HL-60/S4 (cell line): ENCODE measurements around the gene MC1R.
"Not testable (repeated sequence)": the region's sequence is repeated elsewhere in the genome, so short reads cannot be mapped to it uniquely, and the experiment has no call there.

Source experiments
- in situ Hi-C: fragments of 300-500 bp; cut with MboI; formaldehyde crosslinking; loops from 2 replicates; pipeline ENCODE4 v1.14.3; 2022; ENCODE audit warnings: low sequenced_read_pairs

The MC1R gene

DNA sequence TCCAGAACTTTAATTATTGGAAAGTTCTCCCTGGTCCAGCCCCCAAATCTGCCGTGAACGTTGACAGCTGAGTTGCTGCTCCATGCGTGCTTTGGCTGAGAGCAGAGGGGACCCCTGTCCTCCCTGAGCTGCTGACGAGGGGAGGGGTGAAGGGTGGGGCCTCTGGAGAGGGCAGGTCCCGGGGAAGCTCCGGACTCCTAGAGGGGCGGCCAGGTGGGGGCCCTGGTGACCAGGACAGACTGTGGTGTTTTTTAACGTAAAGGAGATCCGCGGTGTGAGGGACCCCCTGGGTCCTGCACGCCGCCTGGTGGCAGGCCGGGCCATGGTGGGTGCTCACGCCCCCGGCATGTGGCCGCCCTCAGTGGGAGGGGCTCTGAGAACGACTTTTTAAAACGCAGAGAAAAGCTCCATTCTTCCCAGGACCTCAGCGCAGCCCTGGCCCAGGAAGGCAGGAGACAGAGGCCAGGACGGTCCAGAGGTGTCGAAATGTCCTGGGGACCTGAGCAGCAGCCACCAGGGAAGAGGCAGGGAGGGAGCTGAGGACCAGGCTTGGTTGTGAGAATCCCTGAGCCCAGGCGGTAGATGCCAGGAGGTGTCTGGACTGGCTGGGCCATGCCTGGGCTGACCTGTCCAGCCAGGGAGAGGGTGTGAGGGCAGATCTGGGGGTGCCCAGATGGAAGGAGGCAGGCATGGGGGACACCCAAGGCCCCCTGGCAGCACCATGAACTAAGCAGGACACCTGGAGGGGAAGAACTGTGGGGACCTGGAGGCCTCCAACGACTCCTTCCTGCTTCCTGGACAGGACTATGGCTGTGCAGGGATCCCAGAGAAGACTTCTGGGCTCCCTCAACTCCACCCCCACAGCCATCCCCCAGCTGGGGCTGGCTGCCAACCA, at the start of gene MC1R:
MC1R (plus strand) TSS at position 410 of the 895 bp plus-strand sequence; CDS start at position 807, 397 bp downstream.
- in situ Hi-C loops = no loop called here

DNA sequence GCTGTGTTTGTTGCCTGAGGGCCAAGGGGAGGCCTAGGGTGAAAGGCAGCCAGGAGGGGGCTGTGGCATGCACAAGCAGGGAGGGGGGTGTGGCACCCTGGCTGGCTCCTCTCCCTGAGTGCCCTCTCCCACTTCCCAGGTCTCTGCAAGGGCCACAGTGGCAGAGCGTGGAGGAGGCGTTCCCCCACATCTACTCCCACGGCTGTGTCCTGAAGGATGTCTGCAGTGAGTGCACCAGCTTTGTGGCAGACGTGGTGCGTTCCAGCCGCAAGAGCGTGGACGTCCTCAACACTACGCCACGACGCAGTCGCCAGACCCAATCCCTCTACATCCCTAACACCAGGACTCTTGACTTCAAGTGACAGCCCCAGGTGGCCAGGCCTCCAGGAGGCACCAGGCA, 48.8 kb upstream of the MC1R start:
- in situ Hi-C loops = no loop called here

DNA sequence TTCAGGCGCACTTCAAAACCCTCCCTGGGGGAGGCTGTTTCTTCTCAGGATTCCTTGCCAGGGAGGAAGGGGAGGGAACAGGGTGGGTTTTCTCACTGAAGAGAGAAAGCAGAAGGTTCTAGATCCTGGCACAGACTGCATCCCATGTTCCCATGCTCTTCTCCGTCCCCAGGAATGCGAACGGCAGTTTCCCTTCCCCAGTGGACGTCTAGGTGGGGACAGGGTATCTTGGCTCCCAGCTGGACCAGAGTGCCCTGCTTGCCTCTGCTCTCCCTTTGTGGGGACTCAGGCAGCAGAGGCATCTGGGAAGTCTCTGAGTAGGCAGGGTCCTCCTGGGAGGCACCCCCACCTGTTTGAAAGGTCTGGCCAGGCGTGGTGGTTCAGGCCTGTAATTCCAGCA, 48.2 kb upstream of the MC1R start:
- in situ Hi-C loops = no loop called here

DNA sequence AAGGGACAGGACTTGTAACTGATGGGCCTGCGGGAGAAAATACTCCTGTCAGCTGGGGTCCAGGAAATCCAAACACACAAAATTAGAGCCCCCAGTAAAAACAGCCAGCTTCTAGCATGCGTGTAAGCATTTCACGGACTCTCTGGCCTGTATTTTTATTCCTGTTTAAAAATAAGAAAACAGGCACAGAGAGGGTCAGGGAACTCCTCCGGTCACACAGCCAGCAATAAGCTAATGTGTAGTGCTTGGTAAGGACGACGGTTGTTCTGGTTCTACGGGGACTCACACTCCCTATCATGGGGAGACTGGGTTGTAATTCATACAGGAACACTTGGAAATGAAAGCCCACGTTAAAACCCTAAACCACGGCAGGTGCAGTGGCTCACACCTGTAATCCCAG, 46.8 kb upstream of the MC1R start:
- in situ Hi-C loops = no loop called here

DNA sequence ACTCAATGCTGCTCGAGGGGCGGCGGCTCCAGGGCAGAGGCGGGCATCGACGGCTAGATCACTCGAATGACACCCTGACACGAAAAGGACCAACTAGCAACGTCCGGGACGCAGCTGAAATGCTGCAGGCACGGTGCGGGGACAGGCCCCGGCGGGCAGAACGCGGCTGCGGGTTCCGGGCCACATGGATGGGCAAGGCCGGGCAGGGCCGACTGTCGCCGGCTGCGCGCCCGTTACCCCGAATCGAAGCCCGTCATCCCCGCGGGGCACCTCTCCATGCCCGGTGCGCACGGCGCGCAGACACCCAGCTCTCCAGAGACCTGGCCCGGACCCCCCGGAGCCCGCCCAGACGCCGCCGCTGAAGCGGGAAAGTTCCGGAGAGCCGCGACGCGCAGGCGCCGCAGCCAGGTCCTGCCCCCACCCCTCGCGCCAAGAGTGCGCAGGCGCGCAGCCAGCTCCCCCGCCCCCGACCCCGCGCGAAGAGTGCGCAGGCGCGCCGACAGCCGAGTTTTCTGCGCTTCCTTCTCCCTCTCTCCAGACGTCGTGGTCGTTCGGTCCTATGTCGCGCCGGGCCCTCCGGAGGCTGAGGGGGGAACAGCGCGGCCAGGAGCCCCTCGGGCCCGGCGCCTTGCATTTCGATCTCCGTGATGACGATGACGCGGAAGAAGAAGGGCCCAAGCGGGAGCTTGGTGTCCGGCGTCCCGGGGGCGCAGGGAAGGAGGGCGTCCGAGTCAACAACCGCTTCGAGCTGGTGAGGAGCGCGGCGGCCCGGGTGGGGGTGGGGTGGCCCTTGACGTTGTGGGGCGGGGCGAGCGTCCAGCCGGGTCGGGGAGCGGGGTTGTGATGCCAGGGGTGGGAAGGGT, 45.3 kb upstream of the MC1R start, which contains the start of gene TCF25:
TCF25 (plus strand) TSS at position 484 of the 863 bp plus-strand sequence; CDS start at position 560, 76 bp downstream.
- in situ Hi-C loops = no loop called here

DNA sequence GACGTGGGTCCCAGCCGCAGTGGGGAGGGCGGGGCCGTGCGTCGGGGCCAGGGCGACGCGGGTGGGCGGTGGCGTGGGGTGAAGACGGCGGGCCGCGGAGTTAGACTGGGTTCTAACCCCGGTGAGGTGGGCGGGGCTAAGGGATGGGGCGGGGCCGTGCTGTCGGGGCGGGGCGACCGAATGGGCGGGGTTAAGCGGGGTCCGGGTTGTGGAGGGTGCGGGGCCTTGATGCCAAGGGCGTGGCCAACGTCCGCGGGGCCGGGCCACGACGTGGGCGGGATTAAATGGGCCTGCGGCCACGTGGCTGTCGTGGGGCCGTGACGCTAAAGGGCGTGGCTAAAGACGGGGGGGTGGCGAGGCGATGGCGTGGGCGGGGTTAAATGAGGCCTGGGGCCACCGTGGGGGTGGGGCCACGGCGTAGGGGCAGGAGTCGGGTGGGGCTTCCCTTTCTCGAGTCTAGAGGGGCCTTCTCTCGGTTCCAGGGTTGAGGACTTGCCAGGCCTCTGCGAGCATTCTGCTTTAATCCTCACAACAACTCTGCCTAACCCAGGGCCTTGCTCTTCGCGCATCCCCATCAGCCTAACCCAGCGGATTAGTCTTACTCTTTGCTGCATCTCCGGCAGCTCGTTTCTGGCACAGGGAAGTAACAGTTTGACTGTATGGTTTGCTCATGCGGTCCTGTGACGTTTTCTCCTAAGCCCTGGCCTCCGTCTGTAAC, 44.5 kb upstream of the MC1R start:
- in situ Hi-C loops = no loop called here

DNA sequence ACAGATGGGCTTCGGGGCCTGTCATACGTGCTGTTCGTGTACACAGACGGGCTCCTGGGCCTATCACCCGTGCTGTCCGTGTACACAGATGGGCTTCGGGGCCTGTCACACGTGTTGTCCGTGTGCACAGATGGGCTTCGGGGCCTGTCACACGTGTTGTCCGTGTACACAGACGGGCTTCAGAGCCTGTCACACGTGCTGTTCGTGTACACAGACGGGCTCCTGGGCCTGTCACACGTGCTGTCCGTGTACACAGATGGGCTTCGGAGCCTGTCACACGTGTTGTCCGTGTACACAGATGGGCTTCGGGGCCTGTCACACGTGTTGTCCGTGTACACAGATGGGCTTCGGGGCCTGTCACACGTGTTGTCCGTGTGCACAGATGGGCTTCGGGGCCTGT, 39.5 kb upstream of the MC1R start:
- in situ Hi-C loops = not testable (repeated sequence)

DNA sequence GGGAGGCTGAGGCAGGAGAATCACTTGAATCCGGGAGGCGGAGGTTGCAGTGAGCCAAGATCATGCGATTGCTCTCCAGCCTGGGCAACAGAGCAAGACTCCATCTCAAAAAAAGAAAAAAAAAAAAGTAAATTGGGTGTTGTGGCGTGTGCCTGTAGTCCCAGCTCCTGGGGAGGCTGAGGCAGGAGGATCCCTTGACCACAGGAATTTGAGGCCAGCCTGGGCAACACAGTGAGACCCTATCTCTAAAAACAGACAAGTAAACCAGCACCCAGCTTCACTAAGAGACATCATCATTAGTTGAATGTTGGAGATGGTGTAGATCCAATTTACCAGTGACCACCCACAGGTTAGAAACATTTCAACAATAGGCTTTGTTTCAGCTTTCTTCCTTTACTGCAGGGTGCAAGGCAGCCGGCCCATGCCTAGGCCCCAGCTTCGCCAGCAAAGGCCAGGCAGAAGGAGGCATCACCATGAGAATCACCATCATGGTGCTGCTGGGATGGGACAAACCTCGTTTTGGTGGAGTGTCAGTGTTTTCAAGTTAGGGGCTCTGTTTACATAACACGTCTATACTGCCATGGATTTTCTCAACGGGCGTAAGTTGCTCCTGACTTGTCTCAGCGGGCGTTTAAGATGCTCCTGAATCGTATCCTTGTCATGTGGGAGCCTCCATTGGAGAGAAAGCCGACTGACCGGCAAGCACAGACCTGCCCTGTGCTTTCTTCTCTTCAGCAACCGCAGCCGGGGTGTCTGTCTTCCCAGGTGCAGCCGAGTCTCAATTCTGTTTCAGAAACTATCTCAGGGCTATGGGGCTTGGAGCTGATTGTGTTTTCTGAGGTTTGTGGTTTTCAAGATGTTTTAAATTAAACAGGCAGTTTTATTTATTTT, 37.9 kb upstream of the MC1R start:
- in situ Hi-C loops = no loop called here

DNA sequence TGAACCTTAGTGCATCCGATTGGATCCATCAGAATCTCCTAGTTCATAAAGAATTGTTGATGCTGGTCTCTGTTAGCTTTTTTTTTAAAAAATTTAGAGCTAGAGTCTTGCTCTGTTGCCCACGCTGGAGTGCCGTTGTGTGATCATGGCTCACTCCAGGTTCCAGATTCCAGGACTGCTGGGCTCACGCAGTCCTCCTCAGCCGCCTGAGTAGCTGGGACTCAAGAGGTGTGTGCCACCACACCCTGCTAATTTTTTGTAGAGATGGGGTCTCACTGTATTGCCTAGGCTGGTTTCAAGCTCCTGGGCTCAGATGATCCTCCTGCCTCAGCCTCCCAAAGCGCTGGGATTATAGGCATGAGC, 37.3 kb upstream of the MC1R start:
- in situ Hi-C loops = no loop called here

DNA sequence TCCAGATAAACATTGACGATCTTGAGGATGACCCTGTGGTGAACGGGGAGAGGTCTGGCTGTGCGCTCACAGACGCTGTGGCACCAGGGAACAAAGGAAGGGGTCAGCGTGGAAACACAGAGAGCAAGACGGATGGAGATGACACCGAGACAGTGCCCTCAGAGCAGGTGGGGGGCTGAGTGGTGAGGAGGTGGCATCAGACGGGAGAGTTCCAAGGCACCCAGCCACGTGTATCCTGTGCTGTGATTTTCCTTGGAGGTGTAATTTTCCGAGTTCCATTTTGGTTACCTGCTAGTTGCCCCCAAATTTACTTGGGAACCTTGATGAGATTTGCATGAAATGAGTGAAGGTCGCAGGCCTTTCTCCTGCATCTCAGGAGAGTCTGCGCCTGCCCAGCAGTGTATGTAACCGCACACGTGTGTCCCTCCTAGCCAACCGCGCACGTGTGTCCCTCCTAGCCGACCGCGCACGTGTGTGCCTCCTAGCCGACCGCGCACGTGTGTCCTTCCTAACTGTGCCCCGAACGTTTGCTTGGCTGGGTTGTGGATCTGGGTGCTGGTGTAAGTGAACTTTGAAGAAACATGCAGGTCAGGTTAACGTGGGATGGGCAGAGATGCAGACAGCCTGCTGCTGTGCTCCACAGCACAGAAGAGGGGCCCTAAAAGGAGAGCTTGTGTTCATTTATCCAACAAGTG, 35.2 kb upstream of the MC1R start:
- in situ Hi-C loops = no loop called here

DNA sequence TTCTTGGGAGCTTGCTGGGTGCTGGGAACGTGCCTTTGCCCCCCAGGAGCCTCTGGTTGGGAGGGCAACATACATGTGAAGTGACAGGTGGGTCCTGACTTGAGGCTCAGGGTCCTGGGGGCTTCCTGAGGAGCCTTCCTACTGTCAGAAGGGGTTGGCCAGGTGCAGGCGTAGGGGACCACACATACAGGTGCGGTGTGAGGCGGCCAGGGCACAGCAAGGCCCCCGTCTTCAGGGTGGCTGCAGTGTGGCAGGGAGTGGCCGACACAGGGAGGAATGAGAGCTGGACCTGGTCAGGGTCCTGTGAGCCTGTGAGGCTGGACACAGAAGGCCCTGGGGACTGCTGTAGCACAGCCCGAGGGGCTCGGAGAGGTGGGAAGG, 34.6 kb upstream of the MC1R start:
- in situ Hi-C loops = no loop called here

DNA sequence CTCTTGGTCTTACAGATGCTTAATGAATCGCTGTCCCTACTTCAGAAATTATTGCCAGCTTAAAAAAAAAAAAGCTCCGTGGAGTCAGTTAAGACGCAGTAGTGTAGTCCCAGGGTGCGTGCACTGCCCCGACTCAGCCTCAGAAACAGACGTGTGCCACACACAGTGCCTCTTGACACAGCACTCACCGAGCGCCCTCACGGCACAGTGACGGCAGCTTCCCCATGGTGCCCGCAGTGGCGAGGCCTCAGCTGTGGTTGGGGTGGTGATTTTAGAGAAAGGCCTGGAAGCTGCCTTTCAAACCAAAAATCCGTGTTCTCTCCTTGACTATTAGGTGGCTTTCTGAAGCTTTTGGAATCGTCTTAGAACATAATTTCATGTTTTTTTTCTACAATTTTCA, 31.4 kb upstream of the MC1R start:
- in situ Hi-C loops = no loop called here

DNA sequence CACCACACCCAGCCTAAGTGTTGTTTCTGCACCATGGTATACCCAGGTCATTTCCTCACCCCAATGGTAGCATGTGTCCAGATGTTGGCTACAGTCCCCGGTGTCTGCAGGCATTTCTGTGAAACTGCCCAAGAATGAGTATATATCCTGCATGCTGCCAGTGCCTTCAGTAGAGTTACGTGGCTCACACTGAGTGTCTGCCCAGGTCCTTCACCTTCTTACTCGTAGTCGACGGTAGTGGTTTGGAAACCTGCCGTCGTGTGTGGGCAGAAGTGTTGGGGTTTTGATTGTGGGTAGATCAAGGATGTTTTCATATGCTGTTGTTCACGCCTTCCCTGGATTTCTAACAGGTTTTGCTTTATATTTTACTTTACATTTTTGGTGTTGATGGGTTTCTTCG, 28.5 kb upstream of the MC1R start:
- in situ Hi-C loops = no loop called here

DNA sequence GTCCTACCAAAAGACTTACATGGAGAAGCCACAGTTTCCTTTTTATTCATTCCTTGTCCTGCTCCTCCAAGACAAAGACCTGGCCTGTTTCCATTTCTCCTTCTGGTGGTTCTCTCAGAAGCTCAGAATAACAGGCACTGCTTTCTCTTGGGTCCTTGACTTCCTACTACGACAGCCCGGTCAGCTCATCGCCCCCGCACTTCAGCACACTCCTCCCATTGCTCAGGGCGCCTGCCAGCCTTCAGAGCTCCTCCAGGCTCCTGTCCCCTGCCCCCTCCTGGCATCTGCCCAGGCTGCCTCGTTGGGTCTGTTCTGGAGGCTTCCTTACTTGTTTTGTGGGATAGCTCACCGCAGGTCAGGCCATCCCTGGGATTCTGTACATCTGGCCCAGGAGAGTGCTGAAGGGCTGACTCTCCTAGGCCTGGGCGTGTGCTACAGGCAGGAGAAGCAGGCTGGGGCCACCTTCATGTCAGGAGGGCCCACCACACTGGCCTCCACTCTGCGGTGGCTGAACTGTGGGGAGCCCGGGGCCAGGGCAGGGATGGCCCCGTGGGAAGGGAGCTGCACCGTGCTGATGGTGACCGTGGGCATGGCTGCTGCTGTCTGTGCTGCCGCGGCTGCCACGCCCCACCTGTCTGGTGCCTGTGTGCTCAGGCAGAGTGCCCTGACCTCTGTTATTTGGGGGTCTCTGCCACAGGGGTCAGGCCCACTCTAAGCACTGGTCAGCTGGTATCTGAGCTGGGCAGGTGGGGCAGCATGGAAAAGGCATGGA, 27.6 kb upstream of the MC1R start:
- in situ Hi-C loops = no loop called here

DNA sequence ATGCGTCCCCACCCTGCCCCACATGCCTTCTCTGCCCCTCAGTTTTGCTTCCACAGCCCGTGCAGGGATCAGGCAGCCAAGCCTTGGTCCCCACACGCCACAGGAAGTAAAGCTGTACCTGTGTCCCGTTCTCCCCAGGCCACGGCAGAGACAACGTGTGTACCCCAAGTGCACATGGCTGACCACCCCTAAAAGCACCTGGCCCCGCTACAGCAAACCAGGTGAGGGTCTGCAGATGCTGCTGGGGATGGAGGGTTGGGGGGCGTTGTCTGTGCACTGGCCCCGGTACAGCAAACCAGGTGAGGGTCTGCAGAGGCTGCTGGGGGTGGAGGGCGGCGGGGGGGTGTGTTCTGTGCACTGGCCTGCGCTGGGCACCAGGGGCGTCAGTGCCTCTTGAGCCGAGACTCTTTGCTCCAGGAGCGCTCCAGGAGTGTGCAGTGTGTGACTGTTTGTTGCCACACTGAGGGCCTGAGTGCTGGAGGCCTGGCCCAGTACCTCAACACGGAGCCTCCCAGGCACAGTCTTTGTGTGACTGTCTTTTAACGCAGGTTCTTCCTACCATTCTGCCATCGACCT, 26.5 kb upstream of the MC1R start:
- in situ Hi-C loops = no loop called here

DNA sequence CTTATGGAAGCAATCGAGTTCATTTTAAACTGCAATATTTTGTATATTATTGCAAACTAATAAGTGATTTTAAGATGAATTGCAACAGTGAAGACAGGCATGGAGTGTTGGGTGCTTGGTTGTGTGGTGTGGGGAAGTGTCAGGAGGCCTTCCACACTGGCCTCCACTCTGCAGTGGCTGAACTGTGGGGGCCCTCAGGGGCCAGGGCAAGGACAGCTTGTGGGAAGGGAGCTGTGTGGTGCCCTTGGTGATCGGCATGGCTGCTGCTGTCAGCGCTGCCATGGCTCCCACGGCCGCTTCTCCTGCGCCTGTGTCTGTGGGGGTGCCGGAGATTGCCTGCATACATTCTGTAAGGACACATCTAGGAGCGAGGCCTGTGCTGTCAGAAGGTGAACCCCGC, 26.0 kb upstream of the MC1R start:
- in situ Hi-C loops = no loop called here

DNA sequence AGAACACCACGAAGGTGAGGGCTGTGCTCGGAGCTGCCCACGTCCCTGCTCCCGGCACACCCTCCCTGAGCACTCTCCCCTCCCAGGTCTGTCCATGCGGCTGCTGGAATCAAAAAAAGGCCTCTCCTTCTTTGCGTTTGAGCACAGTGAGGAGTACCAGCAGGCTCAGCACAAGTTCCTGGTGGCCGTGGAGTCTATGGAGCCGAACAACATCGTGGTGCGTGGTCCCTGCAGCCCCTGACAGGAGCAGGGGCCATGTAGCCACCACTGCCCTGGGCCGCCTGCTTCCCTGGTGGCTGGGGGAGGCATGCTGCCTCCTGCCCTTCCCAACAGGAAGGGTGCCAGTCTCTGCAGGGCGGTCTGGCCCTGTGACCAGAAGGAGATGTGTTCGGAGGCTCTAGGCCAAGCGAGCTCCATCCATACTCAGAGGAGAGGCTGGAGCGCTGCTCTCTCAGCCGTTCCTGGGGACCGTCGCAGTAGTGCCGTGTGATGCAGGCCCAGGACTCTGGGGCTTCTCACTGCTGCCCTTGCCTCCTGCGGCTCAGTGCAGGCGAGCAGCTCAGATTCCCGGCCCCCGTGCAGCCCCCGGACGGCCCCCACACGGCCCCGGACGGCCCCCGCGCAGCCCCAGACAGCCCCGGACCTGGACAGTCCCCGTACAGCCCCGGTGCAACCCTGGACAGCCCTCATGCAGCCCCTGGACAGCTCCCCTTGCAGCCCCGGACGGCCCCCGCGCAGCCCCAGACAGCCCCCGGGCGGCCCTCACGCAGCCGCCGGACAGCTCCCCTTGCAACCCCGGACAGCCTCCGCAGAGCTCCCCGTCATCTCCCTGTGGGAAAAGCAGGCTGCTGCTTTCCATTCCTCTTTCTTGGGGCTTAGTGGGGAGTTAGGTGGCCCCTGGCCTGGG, 24.8 kb upstream of the MC1R start:
- in situ Hi-C loops = no loop called here
